SKM-1 treated with dmso at 0.1 percent for 144 hours (cell line): Measurements from ENCODE around the gene ANAPC2.
A peak's percentile ranks its signal among the peaks of the same experiment; 100 is the strongest.

Experiments used
- DNase-seq: peaks from one replicate; lab custom pipeline; 2025; ENCODE audit not compliant: unreplicated experiment; lab: John Stamatoyannopoulos, UW

Gene ANAPC2

DNA sequence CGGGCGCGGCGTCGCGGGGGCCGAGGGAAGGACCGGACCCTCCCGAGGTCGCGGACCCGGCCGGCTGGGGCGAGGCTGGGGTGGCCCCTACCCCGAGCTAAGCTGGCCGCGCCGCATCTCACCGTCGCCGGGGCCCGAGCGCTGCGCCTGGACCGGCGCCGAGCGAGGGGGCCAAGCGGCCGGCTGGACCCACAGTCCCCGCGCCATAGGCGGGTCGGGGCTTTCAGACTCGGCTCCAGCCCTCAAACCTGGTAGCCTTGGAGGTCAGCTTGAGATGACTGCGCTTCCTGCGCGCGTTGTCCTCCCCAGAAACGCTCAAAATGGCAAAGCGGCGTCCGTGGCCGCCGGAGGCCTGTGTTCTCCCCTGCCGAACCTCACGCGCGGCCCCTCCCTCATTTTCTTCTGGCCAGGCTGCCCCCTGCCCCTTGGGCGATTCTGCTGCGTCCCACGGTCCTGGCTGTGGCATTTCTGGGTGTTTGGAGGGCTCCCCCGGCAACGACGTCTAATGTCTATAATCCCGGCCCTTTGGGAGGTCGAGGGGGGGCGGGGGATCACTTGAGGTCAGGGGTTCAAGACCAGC is 58.1 kb downstream of the ANAPC2 start:
- no peak for DNase-seq

DNA sequence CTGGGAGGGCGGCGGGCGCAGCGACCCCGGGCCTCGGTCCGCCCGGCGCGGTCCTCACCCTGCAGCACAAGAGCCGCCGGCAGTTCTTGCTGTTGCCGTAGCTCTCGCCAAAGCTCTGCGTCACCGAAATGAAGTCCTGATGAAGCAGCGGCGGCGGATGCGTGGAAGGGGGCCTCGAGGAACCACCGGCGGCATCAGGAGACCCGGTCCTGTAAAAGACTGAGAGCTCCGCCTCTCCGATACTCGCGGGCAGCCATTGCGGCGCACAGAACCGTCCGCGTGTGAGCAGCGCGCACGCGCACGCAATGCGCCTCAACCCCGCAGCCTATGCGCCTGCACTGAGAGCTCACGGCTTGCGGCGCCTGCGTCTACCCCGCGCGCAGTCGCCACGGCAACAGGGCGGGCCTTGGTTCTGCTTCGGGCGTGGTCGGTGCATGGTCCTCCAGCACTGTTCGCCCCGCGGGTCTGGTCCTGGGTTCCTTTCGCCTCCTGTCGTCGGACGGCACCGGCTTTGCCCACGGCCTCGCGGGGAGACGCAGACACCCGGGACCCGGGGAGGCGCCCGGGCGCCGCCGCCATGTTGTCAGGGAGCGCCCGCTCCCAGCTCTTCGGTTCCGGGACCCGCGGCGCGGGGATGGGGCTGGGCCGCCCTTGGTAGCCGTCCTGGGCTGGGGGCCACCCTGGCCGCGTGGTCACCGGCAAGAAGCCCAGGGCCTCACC is 58.7 kb downstream of the ANAPC2 start:
- DNase-seq = peak; percentile 93

DNA sequence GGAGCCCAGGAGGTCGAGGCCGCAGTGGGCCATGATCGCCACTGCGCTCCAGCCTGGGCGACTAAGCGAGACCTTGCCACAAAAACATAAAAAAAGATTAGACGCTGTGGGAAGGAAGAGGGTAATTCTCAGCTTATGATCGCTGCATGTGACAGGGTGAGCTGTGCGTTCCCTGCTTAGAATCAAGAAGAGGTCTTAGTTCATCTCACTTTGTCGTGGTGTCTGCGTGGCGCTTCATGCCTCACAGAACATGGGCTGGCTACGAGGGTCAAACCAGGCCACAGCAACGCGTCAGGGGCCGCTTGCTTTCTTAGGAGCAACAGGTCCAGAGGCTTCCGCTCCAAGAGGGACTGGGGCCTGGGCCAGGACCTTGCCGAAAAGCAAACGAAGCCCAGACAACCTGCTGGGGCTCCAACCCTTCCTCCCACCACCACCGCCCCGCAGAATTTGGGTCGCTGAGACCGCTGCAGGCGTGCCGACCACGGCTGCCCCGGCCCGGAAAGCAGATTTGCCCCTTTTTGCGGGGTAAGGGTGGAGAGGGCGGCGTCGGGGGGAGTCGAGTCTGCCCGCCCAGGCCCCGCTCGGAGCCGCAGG is 59.4 kb downstream of the ANAPC2 start:
- no peak for DNase-seq

DNA sequence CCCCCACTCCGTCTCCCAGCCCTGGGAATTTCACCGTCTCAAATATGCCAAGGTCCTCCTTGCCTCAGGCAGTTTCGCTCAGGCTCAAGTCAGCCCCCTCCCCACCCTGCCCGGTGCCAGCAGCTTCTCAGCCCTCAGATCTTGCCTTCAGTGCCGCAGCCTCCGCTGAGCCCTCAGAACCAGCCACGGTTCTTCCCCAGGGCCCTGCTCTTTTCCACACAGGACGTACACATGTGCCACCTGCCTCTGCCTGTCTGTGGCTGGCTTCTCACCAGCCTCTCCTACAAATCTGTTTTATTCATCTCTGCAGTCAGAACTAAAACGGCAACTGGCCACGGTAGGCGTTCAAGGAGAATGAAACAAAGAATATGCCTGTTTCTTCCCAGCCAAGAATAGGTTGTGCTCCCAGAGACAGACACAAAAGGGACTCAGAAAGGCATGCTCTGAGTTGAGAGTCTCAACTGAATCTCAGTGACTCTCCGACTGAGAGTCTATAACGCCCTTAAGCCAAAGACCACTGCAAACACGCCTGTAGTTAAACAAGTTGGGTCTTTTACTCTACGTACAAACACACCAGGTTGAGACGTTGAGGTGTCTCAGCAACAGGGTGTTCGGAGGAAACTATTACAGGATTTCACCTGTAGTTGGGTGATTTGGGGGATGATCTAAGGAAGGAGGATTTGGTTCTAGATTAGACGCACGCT is 60.0 kb downstream of the ANAPC2 start:
- no peak for DNase-seq

DNA sequence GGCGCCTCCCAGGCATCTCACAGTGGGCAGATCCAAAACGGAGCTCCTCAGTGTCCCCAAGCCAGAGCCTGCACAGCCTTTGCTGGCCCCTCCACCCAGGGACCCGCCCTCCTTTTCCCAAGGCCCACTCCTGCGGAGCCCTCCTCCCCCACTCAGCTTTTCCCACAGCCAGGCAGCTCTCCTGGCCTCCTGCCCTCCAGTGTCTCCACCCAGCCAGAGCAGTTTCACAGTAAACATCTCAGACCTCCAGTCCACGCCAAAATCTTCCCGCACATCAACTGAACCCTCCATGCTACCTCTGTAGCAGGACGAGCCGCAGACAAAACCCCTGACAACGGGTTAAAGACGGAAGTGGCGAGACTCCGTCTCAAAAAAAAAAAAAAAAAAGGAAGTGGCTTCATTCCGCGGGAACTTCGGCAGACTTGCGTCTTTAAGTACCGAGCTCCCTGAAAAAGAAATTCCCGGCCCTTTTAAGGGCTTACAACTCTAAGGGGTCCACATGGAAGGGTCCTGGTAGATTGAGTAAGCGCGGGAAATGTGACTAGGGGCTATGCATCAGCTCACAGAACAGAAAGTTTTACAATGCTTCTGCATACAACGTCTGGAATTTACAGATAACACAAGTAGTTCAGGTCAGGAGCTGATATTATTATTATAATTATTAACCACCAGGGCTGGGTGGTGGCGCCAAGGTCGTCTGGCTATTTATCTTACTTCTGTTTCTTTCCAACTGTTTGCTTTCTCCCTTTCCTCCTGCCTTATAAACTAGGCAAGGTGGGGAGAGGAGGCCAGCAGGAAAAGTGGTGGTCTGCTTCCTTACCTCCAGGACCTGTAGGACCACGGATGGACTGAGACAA is 60.8 kb downstream of the ANAPC2 start:
- peak; percentile 59 for DNase-seq

DNA sequence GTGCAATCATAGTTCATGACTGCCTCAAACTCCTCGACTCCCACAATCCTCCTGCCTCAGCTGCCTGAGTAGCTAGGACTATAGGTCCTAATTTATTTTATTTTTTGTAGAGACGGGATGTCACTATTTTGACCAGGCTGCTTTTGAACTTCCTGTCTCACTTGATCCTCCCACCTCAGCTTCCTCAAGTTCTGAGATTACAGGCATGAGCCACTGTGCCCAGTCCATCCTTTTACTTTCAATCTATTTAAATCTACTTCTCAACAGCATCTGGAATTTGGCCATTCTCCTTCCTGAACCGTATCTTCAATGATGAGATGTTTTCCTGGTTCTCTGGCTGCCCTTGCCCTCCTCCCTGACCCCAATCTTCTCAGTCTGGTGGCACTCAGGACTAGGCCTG is 61.6 kb downstream of the ANAPC2 start:
- DNase-seq = peak; percentile 28
